ENCODE results near the gene GRM5.

The GRM5 gene

DNA sequence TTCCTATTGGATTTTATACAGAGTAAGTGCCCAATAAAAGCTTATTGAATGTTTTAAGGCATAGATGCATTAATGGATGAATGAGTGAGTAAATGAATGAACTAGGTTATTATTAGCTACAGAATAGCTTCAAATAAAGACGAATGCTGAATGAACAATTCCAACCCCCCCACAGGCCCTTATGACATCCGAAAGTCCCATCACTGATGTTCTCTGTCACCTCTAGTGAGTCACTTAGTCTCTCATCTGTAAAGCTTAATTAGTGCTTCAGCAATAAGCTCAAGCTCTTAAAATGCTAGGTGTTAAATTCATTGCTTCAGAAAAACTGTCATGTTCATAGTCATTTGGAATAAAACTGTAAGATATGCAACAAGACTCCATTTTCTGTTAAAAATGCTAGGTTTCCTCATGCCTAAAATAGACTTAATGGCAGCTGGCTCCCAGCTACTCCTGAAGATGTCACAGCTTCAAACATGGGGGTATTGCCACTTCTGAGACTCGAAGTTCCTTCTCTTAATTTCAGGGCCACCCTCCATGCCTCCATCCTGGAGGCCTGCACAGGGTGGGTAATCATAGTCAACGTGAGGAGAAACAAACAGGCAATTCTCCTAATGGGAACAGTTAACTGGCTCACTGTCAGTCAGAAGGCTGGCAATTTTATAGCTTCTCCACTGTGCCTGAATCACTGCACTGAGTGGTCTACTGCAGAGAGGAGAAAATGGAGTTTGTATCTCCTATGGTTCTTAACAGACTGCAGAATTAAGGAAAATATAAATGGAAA is 373.3 kb downstream of the GRM5 start:
- DNase-seq: no peak

- no peak for DNase-seq
Measured at GRCh38 chr11:88689548-88690240, 376.1 kb downstream of the GRM5 start.

GRCh38 chr11:88683024-88683423 is 382.8 kb downstream of the GRM5 start:
- no peak for DNase-seq

DNA sequence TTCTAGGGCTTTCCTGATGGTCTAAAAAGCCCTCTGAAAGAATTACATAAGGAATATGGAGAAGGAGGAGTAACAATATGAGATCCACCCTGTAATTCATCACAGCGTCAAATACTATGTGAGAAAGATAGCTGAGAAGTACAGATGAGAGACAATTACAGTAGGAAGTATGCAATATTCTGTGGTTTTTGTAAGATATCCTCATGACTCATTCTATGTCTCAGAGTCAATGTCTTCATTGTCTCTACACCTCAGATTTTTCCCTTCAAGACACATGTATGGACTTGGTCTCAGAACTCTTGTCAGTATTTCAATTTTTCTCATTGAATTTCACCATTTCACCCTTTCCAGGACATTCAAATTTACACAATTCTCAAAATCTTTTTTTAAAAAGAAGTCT is 385.0 kb downstream of the GRM5 start:
- DNase-seq: no peak

GRCh38 chr11:88666364-88666763 is 399.4 kb downstream of the GRM5 start:
- DNase-seq: no peak

- no peak for DNase-seq
Measured at GRCh38 chr11:88657076-88657738, 408.6 kb downstream of the GRM5 start.

- DNase-seq: no peak
Measured at GRCh38 chr11:88656283-88656682, 409.5 kb downstream of the GRM5 start.

DNA sequence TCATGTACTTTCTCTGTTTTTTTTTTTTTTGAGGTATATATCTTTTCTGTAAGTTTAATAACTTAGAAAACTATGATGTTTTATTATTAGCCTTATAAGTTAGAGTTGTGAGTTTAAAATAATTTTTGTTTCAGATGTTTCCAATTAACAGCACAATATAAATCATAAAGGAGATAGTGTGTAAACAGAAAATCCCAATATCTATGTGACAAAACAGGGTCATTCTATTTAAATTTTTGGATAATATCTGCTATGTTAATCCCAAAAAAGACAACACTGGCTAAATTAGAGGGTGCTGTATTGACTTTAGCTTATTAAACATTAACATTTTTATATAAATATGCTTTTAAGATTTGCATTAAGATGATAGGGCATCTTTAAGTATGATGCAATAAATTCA is 410.1 kb downstream of the GRM5 start:
- DNase-seq: no peak

- DNase-seq: no peak
Measured at GRCh38 chr11:88655196-88655595, 410.6 kb downstream of the GRM5 start.

DNA sequence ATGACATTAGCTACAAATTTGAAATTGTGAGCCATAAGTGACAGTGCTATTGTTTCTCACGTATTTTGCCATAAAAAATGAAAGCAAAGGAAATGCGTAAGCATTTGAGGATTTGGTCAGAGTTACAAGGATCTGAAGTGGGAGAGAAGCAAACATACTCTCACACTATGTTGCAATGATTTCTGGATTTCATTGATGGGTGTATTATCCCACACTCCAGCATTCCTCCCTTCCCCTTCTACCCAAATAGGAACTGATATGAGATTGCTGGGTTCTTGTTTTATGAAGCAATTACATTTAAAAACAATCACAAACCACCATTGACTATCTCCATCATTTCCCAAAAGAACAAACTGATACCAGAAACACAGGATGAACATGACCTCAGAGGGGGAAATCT is 414.2 kb downstream of the GRM5 start:
- DNase-seq: no peak

GRCh38 chr11:88644724-88645123 is 421.1 kb downstream of the GRM5 start:
- DNase-seq: no peak

DNA sequence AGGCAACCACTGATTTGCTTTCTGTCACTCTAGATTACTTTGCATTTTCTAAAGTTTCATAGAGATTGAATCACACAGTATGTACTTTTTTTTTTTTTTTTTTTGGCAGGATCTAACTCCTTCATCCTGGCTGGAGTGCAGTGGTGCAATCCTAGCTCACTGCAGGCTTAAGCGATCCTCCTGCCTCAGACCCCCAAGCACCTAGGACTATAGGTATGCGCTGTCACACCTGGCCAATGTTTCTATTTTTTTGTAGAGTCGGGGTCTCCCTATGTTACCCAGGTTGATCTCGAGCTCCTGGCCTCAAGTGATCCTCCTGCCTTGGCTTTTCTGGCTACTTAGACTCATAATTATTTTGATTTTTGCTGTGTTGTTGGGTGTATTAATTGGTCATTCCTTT is 433.6 kb downstream of the GRM5 start:
- DNase-seq: no peak

DNA sequence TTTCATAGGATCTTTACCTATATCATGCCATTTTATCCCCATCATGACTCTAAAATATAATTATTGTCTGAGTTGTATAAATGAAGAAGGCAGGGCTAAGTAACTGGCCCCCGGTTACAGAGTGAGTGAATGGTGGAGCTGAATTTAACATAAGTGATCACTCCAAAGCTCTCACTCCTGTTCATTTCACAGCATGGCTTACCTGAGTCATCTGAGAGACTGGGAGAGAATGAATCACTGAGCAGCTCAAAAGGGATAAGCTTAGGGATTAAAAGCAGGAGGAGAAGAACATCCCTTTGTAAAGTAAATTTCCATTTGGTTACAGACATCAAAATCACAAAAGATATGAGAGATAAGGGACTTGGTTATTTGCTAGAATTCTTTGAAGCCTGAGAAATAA is 434.3 kb downstream of the GRM5 start:
- DNase-seq: no peak

- no peak for DNase-seq
Measured at GRCh38 chr11:88629496-88629895, 436.3 kb downstream of the GRM5 start.

GRCh38 chr11:88626216-88626615 is 439.6 kb downstream of the GRM5 start:
- DNase-seq: no peak

DNA sequence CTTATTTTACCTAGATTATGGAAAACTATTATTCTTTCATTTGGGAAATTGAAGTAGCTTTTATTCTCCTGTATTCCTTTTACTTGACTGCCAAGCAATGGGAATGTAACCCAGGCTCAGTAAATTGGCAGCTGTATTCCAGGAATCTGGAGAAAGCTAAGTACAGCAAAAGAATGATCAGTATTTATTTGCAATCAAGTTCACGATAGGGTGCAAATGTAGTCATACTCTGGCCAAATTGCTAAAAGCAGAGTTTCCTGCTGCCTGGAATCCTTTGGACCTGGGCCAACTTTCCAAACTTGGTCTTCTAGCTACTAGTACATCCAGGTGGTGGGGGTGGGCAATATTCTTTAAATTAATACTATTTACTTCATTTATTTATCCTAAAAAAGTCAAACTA is 442.3 kb downstream of the GRM5 start:
- no peak for DNase-seq

DNA sequence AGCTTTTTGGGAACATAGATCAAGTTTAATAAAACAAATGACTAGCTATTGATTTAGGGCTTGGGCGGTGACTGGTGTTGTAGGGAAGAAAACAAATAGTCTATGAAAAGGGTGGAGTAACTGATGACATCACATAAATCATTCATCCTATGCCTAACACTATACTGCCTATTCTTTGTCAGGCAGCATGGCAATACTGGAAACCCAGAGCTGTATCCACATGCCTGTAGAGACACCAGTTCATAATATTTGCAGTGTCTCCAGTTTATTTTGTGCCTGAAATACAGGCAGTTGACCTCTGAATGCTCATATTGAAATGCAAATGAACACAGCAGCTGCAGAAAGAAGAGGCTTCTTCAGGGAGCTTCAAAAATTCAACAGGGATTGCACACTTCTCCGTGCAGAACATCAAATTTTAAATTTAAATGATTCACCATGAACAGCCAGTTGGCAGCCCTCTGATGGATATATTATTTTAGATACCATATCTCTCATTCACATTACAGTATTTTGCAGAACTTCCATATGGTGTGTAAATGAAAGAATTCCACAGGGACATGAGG is 445.1 kb downstream of the GRM5 start:
- DNase-seq: no peak

- DNase-seq: no peak
Measured at GRCh38 chr11:88619656-88620385, 446.0 kb downstream of the GRM5 start.

DNA sequence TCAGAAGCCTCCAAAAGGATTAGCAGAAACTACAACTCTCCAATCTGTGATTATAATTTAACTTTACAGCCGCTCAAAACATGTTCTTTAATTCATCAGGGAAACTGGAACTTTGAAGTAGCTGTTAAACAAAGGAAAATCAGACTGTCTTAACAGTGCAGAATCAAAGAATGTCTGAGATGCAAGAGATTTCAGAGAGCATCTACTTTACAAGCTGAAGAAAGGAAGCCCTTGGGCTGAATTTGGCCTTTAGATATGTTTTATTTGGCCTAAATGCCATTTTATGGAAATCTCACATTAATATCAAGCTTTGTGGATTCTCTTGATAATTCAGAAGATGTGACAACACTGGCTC is 446.7 kb downstream of the GRM5 start:
- no peak for DNase-seq

DNA sequence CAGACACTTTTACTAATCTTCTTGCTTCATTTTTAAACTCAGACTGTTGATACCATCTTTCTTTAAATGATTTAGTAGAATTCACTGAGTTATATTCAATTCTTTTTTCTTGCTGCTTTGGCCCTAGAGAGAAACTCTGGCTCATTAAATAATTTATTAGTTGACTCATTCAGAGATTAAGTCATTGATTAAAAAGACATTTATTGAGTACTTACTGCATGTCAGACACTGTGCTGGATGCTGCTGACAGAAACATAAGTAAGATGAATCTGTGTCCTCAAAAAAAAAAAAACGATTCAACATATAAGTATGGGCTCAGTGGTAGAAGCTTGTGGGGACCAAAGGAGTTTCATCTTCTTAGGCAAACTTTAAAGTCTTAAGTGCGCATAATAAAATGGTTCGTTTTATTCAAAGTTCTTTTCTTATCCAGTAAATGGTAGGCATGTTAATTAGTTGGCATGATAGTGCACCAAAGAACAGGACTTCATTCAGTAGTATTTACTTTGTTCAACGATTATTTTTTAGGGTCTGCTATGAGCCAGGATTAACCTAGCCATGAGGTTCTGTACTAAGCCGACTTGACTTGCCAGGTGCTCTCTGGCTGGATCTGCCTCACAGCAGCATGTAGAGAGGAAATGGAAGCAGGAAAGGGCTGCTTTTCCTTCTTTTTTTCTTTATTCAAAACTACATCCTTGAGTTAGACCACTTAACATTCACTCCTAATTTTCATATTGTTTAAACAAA is 447.3 kb downstream of the GRM5 start:
- no peak for DNase-seq

DNA sequence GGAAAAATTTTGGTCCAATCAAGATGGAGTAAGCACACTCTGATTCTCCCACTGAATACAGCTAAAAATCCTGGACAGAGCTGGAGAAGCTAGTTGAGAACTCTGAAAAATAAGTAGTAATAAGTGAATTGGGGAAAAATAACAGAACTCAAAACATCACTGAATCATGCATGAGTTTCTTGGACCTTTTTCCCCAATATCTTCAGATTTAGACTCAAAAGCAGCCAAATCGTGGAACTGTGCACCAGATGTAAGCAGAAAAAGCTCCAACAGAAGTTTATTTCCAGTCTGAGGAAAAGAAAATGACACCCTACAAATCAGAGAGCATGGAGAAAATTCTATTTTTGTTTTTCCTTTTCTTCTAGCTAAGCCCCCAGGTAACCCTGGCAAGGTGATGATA is 448.6 kb downstream of the GRM5 start:
- DNase-seq: no peak

- no peak for DNase-seq
Measured at GRCh38 chr11:88604260-88604659, 461.5 kb downstream of the GRM5 start.
